H9 (cell line): ENCODE results near the gene PLEKHG1. TPM values are rescaled to one million over a fixed set of nuclear protein-coding genes. Genes with fewer than 3 reads are reported as not detected.

Experiments used
- DNase-seq: peaks from one replicate; pipeline ENCODE4 v3.0.0-alpha.2; 2017
- H2AFZ ChIP-seq: one replicate; pipeline ENCODE4 v1.6.1; 2013; ENCODE audit warnings: mild to moderate bottlenecking, low read length, control low read depth, moderate library complexity
- H2AK5ac ChIP-seq: 2 replicates; pipeline ENCODE4 v1.6.1; 2013; ENCODE audit warnings: low read length, control low read depth, mixed read lengths; ENCODE audit not compliant: insufficient read length
- H2BK120ac ChIP-seq: one replicate; pipeline ENCODE4 v1.6.1; 2013; ENCODE audit warnings: low read depth, mild to moderate bottlenecking, low read length, control low read depth, inconsistent platforms; ENCODE audit not compliant: poor library complexity, severe bottlenecking
- H2BK12ac ChIP-seq: 2 replicates; pipeline ENCODE4 v1.6.1; 2013; ENCODE audit warnings: low read length, control low read depth, mixed read lengths, low read depth; ENCODE audit not compliant: insufficient read length
- H2BK15ac ChIP-seq: 2 replicates; pipeline ENCODE4 v1.6.1; 2013; ENCODE audit warnings: low read depth, low read length, control low read depth
- H2BK20ac ChIP-seq: one replicate; pipeline ENCODE4 v1.6.1; 2013; ENCODE audit warnings: low read depth, mild to moderate bottlenecking, low read length, control low read depth, inconsistent platforms; ENCODE audit not compliant: poor library complexity, severe bottlenecking
- H2BK5ac ChIP-seq: 2 replicates; pipeline ENCODE4 v1.6.1; 2013; ENCODE audit warnings: low read length, control low read depth, mixed read lengths; ENCODE audit not compliant: insufficient read length
- H3K14ac ChIP-seq: 2 replicates; pipeline ENCODE4 v1.6.1; 2013; ENCODE audit warnings: low read length, control low read depth; ENCODE audit not compliant: insufficient read depth
- H3K18ac ChIP-seq: 2 replicates; pipeline ENCODE4 v1.6.1; 2013; ENCODE audit warnings: low read depth, mild to moderate bottlenecking, mixed read lengths, low read length, control low read depth; ENCODE audit not compliant: insufficient read length
- H3K23ac ChIP-seq: 2 replicates; pipeline ENCODE4 v1.6.1; 2013; ENCODE audit warnings: low read length, control low read depth, mixed read lengths, low read depth; ENCODE audit not compliant: insufficient read length
- H3K23me2 ChIP-seq: 2 replicates; pipeline ENCODE4 v1.6.1; 2013; ENCODE audit warnings: low read depth, mild to moderate bottlenecking, mixed read lengths, low read length, control low read depth; ENCODE audit not compliant: insufficient read length, poor library complexity, severe bottlenecking
- H3K27ac ChIP-seq: 2 replicates; pipeline ENCODE4 v1.5.1; 2013; ENCODE audit warnings: low read length, control low read depth, mixed read lengths, low read depth; ENCODE audit not compliant: insufficient read length
- H3K27me3 ChIP-seq: 2 replicates; pipeline ENCODE4 v1.6.1; 2013; ENCODE audit warnings: low read length, control low read depth, inconsistent platforms; ENCODE audit not compliant: insufficient read depth
- H3K4ac ChIP-seq: 2 replicates; pipeline ENCODE4 v1.6.1; 2013; ENCODE audit warnings: low read depth, mild to moderate bottlenecking, control low read depth, inconsistent platforms, low read length, moderate library complexity
- H3K4me1 ChIP-seq: 2 replicates; pipeline ENCODE4 v1.6.1; 2013; ENCODE audit warnings: low read length, control low read depth, inconsistent platforms; ENCODE audit not compliant: insufficient read depth
- H3K4me2 ChIP-seq: 2 replicates; pipeline ENCODE4 v1.6.1; 2013; ENCODE audit warnings: low read length, control low read depth, mixed read lengths; ENCODE audit not compliant: insufficient read length, insufficient read depth
- H3K56ac ChIP-seq: 2 replicates; pipeline ENCODE4 v1.6.1; 2013; ENCODE audit warnings: low read depth, mild to moderate bottlenecking, mixed read lengths, low read length, control low read depth; ENCODE audit not compliant: insufficient read length
- H3K79me1 ChIP-seq: 2 replicates; pipeline ENCODE4 v1.6.1; 2013; ENCODE audit warnings: low read depth, mild to moderate bottlenecking, moderate library complexity, low read length, control low read depth, inconsistent platforms; ENCODE audit not compliant: insufficient read depth, poor library complexity, severe bottlenecking
- H3K79me2 ChIP-seq: 2 replicates; pipeline ENCODE4 v1.6.1; 2013; ENCODE audit warnings: low read length, control low read depth, inconsistent platforms; ENCODE audit not compliant: insufficient read depth
- H3K9ac ChIP-seq: 2 replicates; pipeline ENCODE4 v1.6.1; 2013; ENCODE audit warnings: low read length, control low read depth, mixed read lengths; ENCODE audit not compliant: insufficient read length; ENCODE audit errors: extremely low read depth
- H3K9me3 ChIP-seq: one replicate; pipeline ENCODE4 v1.6.1; 2013; ENCODE audit warnings: low read depth, low read length, inconsistent platforms; ENCODE audit not compliant: control insufficient read depth
- H3T11ph ChIP-seq: one replicate; pipeline ENCODE4 v1.6.1; 2013; ENCODE audit warnings: mild to moderate bottlenecking, low read length, control low read depth, inconsistent platforms
- H4K20me1 ChIP-seq: one replicate; pipeline ENCODE4 v1.6.1; 2013; ENCODE audit not compliant: control insufficient read depth, insufficient read length, insufficient read depth
- H4K5ac ChIP-seq: 2 replicates; pipeline ENCODE4 v1.6.1; 2013; ENCODE audit warnings: low read depth, mild to moderate bottlenecking, mixed read lengths, low read length, control low read depth; ENCODE audit not compliant: insufficient read length
- H4K8ac ChIP-seq: replicated peaks from 2 replicates; pipeline ENCODE4 v1.6.1; 2013; ENCODE audit warnings: low read length, control low read depth, mixed read lengths, low read depth; ENCODE audit not compliant: insufficient read length
- H4K91ac ChIP-seq: 2 replicates; pipeline ENCODE4 v1.6.1; 2013; ENCODE audit warnings: low read depth, mild to moderate bottlenecking, moderate library complexity, mixed read lengths, low read length, control low read depth; ENCODE audit not compliant: insufficient read length
- H3K27ac Mint-ChIP-seq, 3 experiments: 2 replicates in 2 of 3; 3 replicates in 1 of 3; pipeline ENCODE4 v1.8.0; 2020 to 2021; ENCODE audit warnings: mixed read lengths in 3 of 3, mild to moderate bottlenecking in 1 of 3, moderate library complexity in 1 of 3
- H3K27me3 Mint-ChIP-seq: 2 replicates; pipeline ENCODE4 v1.8.0; 2021; ENCODE audit warnings: low read depth, mild to moderate bottlenecking, moderate library complexity, mixed read lengths
- H3K36me3 Mint-ChIP-seq, 3 experiments: 2 replicates in 2 of 3; 3 replicates in 1 of 3; pipeline ENCODE4 v1.8.0; 2020 to 2021; ENCODE audit warnings: low read depth in 3 of 3, mixed read lengths in 3 of 3; ENCODE audit not compliant: insufficient read depth in 1 of 3
- H3K4me1 Mint-ChIP-seq, 2 experiments: 2 replicates each; pipeline ENCODE4 v1.8.0; 2020; ENCODE audit warnings: mixed read lengths in 2 of 2
- H3K4me3 Mint-ChIP-seq, 2 experiments: 2 replicates in 1 of 2; 3 replicates in 1 of 2; pipeline ENCODE4 v1.8.0; 2020 to 2021; ENCODE audit warnings: mild to moderate bottlenecking in 2 of 2, mixed read lengths in 2 of 2, moderate library complexity in 1 of 2
- H3K9me3 Mint-ChIP-seq, 2 experiments: 2 replicates in 1 of 2; 3 replicates in 1 of 2; pipeline ENCODE4 v1.8.0; 2020; ENCODE audit warnings: mild to moderate bottlenecking in 2 of 2, mixed read lengths in 2 of 2, moderate library complexity in 1 of 2
- CTCF ChIP-seq: fragments of 200-600 bp; sonication (generic); conservative IDR thresholded peaks from 3 replicates; pipeline ENCODE4 v1.8.0; 2021; ENCODE audit warnings: antibody characterized with exemption, mild to moderate bottlenecking
- WGBS: extraction: QIAGEN DNeasy Blood & Tissue Kit; methylation state at CpG from one replicate; pipeline ENCODE4 v1.1.7; 2013; ENCODE audit warnings: missing lambda C conversion rate, low lambda C conversion rate, mixed read lengths; ENCODE audit not compliant: insufficient read length; ENCODE audit errors: extremely low coverage; 5-methylcytosine and 5-hydroxymethylcytosine counted together
- total RNA-seq: library from RNA; stranded (reverse); gene quantifications from 2 replicates; pipeline ENCODE4 v1.2.1, GENCODE V29; 2021

The PLEKHG1 gene
- total RNA-seq, 1 experiment from 2014 or later = 1.0 TPM

GRCh38 chr6:150635906-150636514 lies 36.3 kb downstream of the PLEKHG1 start:
- no peaks in the 10 kb centered on the region for H3K79me1 ChIP-seq
- H2BK5ac ChIP-seq = no peak overlapping the region
- no peak overlapping the region for H2BK15ac ChIP-seq
- no peaks in the 10 kb centered on the region for H4K20me1 ChIP-seq
- H4K8ac ChIP-seq = no peak overlapping the region
- H3K9me3 Mint-ChIP-seq = no peaks in the 10 kb centered on the region
- H3K9ac ChIP-seq = no peak overlapping the region
- no peak overlapping the region for H3K27ac ChIP-seq
- no peak for TF ChIP-seq CTCF
- no peak overlapping the region for H2AFZ ChIP-seq
- H3K36me3 Mint-ChIP-seq = no peaks in the 10 kb centered on the region
- no peak overlapping the region for H2AK5ac ChIP-seq
- H3K4me3 Mint-ChIP-seq = no peak overlapping the region
- H3K23me2 ChIP-seq = no peaks in the 10 kb centered on the region
- no peak overlapping the region for H3K56ac ChIP-seq
- H3K23ac ChIP-seq = no peak overlapping the region
- H3K4me1 Mint-ChIP-seq = peaks cover 0 to 4% of the 10 kb centered on the region in 2 experiments; a peak in 2 of 4 replicates
- no peak overlapping the region for H3K4ac ChIP-seq
- H3K79me2 ChIP-seq = no peaks in the 10 kb centered on the region
- no peaks in the 10 kb centered on the region for H3K27me3 ChIP-seq
- H2BK12ac ChIP-seq = no peak overlapping the region
- no peak for DNase-seq
- H2BK120ac ChIP-seq = no peak overlapping the region
- H4K5ac ChIP-seq = no peak overlapping the region
- peaks cover 2% of the 10 kb centered on the region; the same call in 1 of the 2 replicates for H3K4me1 ChIP-seq
- no CpG with 5 or more reads among the region's 3 CpGs for WGBS
- H3K9me3 ChIP-seq = no peaks in the 10 kb centered on the region
- H3K18ac ChIP-seq = no peak overlapping the region
- H3K27ac Mint-ChIP-seq = no peak overlapping the region
- no peak overlapping the region for H3T11ph ChIP-seq
- no peak overlapping the region for H3K4me2 ChIP-seq
- no peak overlapping the region for H2BK20ac ChIP-seq
- no peak overlapping the region for H3K14ac ChIP-seq
- no peaks in the 10 kb centered on the region; the same call in 1 of the 2 replicates for H3K27me3 Mint-ChIP-seq
- no peak overlapping the region for H4K91ac ChIP-seq
